HG03159 (cell line): ENCODE results near the gene AGR3.
A peak's percentile ranks its signal among the peaks of the same experiment; 100 is the strongest.

ENCODE experiments used
- ATAC-seq: cut with Tn5 transposase; IDR thresholded peaks from one replicate; pipeline ENCODE4 v1.9.1; 2021; ENCODE audit warnings: mild to moderate bottlenecking, moderate library complexity; ENCODE audit not compliant: unreplicated experiment

Gene AGR3

GRCh38 chr7:16881844-16882243 is at the start of gene AGR3:
AGR3 (minus strand) TSS chr7:16881983; CDS start chr7:16878618, 3,365 bp downstream.
- no peak for ATAC-seq

DNA sequence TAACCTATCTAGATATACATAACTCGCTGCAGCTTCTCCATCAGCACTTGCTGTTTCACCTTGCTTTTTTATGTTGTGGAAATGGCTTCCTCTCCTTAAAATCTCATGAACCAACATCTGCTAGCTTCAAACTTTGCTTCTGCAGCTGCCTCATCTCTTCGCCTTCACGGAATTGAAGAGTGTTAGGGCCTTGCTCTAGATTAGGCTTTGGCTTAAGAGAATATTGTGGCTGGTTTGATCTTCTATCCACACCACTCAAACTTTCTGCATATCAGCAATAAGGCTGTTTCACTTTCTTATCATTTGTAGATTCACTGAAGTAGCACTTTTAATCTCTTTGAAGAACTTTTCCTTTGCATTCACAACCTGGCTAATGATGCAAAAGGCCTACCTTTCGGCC is 49.2 kb upstream of the AGR3 start:
- ATAC-seq, result no peak

DNA sequence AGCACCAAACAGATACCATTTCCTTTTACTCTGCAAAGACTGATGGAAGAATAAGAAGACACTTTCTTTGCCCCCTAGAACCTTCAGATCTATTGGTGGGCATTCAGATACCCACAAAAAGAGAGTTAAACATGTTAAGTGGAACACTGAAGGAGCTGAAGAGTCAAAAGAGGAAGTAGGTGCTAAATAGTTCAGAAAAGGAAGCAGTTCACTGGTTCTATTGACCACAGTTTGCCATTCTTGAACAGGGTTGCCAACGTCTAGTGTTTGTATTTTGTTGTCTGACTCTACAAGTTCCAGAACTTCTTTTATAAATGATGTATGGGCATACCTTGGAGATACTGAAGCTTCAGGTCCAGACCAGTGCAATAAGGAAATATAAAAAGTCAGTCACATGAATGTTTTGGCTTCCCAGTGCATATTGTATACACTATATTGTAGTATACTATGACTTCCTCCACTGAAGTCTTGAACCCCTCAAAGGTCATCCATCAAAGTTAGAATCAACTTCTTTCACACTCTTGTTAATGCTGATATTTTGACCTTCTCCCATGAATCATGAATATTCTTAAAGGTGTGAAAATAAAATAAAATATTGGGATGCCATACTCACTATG is 47.5 kb upstream of the AGR3 start:
- ATAC-seq, result peak; percentile 93

DNA sequence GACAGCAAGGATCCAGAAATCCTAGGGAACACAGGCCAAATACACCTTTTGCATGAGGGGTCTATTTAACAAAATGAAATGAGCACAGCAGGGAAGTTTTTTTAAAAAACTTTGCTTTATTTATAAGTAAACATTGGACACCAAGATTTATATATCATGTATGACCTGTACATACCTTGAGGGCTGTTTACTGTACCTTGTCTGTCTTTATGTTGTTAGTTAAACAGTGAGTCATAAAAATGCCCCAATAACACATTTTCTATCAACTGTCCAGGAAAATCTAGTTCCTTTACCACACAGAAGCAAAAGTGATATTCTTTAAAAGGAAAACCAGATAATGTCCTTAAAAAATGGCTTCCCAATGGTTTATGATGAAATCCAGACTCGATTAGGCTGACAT is 45.1 kb upstream of the AGR3 start:
- ATAC-seq, result no peak

DNA sequence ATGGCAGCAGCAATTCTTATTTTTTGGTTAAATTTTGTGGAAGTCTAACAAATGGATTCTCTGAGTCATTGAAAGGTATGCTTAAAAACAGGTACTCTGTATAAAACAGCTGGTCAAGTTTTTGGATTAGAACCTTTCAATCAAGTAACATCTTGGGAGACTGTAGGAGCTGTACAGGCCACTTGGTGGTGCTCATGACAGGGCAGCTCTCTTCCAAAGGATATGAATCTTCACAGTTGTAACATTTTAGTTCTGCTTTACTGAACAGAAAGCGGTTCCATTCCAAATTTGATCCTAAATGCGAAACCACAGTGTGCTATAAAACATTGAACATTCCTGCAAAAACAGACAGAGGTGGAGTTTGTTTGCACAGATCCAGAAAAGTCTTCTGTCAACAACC is 44.5 kb upstream of the AGR3 start:
- ATAC-seq, result peak; percentile 41

GRCh38 chr7:16925609-16926008 is 43.8 kb upstream of the AGR3 start:
- no peak for ATAC-seq

DNA sequence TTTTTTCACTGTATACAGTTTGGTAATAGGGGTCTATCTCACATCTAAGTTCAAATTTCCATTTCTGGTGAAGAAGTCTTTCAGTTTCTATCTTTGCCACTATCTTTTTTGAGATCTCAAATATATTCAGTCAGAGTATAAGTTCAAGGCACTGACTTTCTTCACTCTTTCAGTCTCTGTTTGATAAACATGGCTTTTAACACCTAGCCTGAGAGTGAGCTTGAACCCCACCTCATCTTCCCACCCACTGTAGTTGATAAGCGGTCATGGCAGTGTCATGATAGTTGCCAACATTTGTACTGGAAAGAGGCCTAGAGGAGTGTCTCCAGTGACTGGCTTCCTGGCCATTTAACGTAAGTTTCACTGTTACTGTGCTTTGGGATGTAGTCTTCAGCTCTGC is 41.2 kb upstream of the AGR3 start:
- no peak for ATAC-seq

- ATAC-seq, result no peak
Measured at GRCh38 chr7:16921644-16922257, 40.0 kb upstream of the AGR3 start.

DNA sequence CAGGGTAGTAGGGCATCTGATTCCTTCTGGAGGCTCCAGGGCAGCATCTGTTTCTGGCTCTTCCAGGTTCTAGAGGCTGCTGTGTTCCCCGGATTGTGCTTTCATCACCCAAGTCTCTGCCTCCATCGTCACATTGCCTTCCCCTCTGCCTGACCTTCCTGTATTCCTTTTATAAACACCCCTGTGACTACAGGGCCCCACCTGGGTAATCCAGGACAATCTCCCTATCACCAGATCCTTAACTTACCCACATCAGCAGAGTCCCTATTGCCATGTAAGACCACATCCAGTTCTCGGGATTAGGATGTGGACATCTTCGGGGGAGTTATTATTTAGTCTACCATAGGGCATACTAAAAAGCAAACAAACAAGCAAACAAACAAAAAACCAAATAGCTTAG is 39.4 kb upstream of the AGR3 start:
- no peak for ATAC-seq

GRCh38 chr7:16919440-16919839 is 37.7 kb upstream of the AGR3 start:
- ATAC-seq, result no peak

DNA sequence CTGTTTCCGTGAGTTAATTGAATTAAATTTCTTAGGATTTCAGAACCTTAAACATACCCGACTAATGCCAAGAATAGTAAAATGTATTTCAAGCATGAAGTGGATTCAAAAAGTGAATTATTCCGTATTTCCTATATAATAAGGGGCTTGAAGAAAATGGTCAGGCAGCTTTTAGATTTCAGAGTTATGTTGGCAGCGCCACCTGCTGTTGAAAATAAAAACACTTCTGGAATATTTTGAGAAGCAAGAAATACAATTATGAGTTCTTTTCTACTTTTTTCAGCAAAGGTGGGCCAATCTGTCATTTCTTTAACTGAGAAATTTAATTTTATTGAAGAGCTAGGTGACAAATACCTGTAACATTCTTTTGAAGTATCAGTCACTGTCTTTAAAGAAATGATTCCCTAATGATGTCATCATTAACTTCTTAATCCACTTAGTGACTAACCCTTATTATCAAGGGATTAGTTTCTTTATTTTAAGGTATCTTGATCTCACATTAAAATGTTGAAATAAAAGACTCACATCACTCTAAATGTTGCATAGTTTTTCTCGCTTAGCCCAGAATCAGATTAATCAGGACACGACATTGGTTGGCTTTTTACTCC is 36.6 kb upstream of the AGR3 start:
- no peak for ATAC-seq

- no peak for ATAC-seq
Measured at GRCh38 chr7:16916738-16917137, 35.0 kb upstream of the AGR3 start.

DNA sequence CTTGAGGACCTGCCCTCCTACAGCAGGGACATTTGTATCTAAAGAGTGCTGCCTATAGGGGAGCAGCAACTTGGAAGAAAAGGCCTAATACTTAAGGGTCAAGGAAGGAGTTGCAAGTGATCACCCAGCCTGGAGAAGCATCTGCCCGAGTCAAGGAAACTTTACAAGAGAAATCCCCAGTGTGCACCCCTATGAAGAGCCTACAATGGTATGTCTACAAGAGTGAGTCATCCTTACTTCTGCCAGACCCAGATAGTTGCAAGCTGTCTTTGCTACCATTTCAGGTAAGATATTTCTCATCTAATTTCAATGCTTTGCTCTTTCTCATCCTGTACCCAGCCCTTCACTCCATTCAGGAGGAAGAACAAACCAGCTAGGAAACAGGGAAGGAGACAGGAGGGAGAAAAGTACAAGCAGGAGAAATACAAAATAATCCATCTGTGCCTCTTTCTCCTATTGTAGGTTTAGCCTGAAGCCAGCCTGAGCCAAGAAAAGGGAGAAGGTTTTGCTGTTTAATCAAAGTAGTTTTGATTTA is 34.4 kb upstream of the AGR3 start:
- ATAC-seq, result no peak

GRCh38 chr7:16915405-16915804 is 33.6 kb upstream of the AGR3 start:
- ATAC-seq, result no peak

DNA sequence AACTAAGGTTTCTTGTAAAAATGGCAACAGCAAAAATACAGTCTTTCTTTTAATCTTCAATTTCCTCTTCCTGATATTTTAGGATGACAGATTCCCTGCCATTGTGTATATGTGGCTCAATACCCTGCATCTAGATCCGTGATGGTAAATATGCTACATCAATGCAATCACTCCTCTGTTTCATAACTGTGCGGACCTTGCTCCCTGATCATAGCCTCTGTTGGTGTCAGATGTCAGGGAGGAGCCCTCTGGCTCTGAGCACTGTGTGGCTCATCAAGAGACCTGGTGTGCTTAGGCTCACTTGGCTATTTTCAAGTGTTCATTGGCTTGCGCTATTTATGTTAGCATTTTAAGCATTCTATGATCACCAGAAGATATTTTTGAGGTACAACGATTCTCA is 33.0 kb upstream of the AGR3 start:
- no peak for ATAC-seq

GRCh38 chr7:16913643-16914042 is 31.9 kb upstream of the AGR3 start:
- ATAC-seq, result no peak

DNA sequence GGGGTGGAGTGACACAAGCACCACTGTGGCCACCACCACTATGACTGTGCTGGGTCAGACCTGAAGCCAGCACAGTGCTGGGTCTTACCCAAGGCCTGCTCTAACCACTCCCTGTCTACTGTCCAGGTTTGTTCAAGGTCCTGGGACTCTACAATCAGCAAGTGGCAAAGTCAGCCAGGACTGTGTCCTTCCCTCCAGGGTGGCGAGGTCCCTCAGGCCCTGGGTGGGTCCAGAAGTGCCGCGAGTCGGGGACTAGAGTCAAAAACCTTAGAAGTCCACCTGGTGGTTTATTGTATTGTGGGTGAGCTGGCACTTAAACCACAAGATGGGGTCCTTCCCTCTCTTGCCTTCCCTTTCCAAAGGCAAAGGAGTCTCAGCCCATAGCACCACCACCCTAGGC is 30.8 kb upstream of the AGR3 start:
- ATAC-seq, result no peak

GRCh38 chr7:16908561-16908960 is 26.8 kb upstream of the AGR3 start:
- no peak for ATAC-seq

DNA sequence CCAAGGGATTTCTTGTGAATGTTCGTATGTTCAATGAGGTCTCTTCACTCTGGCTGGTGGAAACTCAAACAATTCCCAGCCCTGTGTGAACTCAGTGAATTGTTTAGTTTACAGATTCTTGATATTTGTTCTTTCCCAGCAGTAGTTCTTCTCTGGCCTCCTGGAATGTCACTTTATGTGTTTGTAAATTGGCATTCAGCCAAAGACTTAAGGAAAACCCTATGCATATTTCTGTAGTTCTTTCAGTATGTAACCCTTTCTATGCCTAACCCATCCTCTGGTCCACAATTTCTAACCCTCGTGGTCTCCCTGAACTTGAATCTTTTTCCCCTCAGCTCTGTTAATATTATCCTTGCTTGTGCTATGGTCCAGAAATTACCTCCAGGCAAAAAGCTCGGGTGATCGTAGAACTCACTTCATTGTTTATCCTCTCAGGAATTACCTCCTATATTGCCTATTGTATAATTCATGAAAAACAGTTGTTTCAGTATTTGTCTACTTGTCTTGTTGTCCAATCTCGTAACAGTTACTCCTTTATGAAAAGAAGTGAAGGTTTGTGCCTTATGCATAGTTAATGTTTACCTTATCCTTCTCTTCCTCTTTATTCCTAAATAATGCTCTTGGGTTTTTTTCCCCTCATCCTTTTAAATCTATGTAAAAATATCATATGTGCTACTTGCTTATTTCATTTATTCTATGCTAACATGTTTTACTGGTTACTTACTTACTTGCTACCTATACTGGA is 23.7 kb upstream of the AGR3 start:
- no peak for ATAC-seq

GRCh38 chr7:16904076-16904475 is 22.3 kb upstream of the AGR3 start:
- no peak for ATAC-seq

DNA sequence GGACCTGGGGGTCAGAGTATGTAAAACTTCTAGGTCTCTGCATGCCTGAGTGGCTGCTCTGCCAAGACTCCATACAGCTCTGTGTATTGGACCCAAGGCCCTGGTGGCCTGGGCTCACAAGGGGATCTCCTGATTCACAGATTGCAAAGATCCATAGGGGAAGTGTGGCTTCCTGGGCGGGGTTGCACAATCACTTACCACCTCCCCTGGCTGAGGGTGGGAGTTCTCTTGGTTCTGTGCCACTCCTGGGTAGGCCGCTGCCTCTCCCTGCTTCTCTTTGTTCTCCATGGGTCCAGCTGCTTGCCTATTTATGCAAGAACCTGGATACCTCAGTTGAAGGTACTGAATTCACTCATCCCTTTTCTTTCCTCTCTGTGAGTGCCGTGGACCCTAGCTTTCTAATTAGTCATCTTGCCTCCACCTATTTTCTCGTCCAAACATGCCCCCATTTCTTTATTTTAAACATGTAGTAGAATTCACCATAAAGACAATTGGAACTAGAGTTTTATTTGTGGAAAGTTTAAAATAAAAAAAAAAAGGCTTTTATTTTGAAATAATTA is 18.5 kb upstream of the AGR3 start:
- no peak for ATAC-seq
